ENCODE data around the gene NPR3.
A peak's percentile ranks its signal among the peaks of the same experiment; 100 is the strongest.

Gene NPR3

GRCh38 chr5:32712481-32713360 lies 1.6 kb downstream of the NPR3 start:
- DNase-seq: peak; percentile 12 to 31

GRCh38 chr5:32713361-32713769 lies 2.2 kb downstream of the NPR3 start:
- peak in 1 of 2 experiments; percentile 31 for DNase-seq

DNA sequence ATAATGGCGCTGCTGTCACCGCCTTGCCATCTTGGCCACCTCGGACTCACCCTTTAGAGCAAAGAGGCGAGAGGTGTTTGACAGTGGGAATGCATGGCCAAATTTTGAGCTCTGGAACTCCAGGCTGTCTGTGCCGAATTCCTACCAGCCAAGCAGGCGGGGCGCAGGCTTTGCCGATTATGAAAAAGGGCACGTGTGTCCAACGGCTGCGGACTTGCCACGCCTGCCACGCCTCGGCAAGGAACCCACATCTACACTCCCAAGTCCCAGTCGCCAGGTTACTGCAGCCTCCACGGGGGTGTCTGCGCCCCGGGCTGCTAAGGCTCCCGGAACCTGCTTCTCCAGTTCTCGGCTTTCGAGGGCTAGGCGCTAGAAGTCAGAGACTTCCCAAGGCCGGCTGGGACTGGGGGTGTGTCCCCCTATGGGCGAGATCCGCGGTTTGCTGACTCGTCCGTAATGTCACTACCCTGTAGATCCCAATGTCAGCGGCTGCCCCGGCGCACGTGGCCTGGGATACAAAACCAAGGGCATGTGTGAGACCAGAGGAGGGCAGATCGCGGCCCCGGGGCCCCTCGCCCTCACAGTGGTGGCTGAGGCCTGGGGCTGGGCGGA lies 2.8 kb downstream of the NPR3 start:
- peak; percentile 47 to 54 for DNase-seq

GRCh38 chr5:32714836-32715235 lies 3.7 kb downstream of the NPR3 start:
- no peak for DNase-seq

GRCh38 chr5:32720300-32720699 lies 9.2 kb downstream of the NPR3 start:
- no peak for DNase-seq

GRCh38 chr5:32721626-32722025 lies 10.5 kb downstream of the NPR3 start:
- DNase-seq: no peak

DNA sequence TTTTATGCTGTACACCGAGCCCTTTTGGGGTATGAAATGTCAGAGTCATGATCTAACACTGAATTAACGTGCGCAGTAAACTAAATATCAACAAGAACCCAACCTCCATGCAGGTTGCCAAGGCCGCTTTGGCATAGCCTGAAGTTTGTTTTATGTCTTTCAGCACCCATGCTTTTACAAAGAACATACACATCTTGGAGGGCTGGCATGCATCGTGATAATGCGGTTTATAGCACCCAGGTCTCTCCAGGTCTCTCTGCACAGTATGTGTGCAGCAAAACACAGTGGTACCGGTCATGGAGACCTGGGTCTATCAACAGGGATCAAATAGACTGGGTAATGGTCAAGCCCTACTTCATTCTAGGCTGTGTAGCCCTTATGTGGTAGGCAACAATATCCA lies 11.8 kb downstream of the NPR3 start:
- no peak for DNase-seq

DNA sequence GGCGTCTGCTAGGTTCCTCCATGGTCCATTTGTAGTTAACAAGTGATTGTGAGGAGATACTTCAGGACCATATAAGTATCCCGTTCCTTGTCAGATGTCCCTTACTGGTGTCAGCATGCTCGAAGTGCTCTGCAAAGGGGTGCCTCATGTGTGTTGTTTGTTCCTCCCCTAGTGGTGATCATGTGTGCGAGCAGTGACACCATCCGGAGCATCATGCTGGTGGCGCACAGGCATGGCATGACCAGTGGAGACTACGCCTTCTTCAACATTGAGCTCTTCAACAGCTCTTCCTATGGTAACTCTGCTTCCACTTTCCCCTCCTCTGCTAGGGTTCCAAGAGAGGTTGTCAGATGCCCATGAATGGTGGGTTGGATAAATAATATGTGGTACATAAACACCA lies 13.4 kb downstream of the NPR3 start:
- DNase-seq: no peak

GRCh38 chr5:32726086-32726557 lies 15.0 kb downstream of the NPR3 start:
- peak; percentile 57 to 73 for DNase-seq

- no peak for DNase-seq
These were observed 18.5 kb downstream of the NPR3 start for GRCh38 chr5:32729651-32730050.

- no peak for DNase-seq
These were observed 22.6 kb downstream of the NPR3 start for GRCh38 chr5:32733590-32734340.

- DNase-seq: peak; percentile 34
These were observed 23.8 kb downstream of the NPR3 start for GRCh38 chr5:32734827-32735378.

- no peak for DNase-seq
These were observed 24.4 kb downstream of the NPR3 start for GRCh38 chr5:32735512-32735911.

- no peak for DNase-seq
These were observed 25.7 kb downstream of the NPR3 start for GRCh38 chr5:32736842-32737241.

- DNase-seq: no peak
These were observed 29.5 kb downstream of the NPR3 start for GRCh38 chr5:32740651-32741050.

- no peak for DNase-seq
These were observed 34.2 kb downstream of the NPR3 start for GRCh38 chr5:32745317-32745716.

DNA sequence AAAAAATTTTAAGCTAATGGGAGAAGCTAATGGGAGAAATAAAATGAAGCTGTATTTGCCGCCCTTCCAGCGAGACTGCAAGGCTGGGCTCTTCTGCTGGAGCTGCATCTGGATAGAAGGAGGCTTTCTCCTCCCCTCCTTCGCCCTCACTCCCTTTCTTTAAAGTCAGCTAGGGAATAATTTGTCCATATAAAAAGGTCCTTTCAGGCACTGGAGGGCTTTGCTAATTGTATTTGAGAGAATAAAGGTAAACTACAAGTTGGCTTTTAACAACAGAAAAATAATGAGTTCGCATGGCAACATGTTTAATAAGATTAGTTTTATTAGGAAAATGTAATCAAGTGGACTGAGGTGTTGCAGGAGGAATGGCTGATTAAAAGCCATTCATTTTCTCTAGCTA lies 41.3 kb downstream of the NPR3 start:
- no peak for DNase-seq

- no peak for DNase-seq
These were observed 41.9 kb downstream of the NPR3 start for GRCh38 chr5:32753051-32753450.

DNA sequence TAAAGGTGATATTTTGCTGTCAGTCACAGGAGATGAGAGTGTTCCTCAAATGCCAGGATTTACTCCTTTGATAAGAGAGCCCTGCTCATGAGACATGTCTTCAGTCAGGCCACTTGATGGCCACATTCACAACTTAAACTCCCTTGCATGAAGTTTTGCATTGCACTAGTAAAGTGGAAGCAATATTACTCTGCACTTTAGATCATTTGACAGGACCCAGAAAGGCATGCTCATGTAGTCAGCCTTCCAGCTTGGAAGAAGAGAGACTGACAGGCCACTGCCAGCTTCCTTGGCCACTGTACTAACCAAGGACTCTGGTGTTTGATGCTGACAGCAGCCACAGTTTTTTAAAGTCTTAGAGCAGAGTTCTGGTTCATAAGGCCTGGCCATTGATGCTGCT lies 42.6 kb downstream of the NPR3 start:
- DNase-seq: no peak

DNA sequence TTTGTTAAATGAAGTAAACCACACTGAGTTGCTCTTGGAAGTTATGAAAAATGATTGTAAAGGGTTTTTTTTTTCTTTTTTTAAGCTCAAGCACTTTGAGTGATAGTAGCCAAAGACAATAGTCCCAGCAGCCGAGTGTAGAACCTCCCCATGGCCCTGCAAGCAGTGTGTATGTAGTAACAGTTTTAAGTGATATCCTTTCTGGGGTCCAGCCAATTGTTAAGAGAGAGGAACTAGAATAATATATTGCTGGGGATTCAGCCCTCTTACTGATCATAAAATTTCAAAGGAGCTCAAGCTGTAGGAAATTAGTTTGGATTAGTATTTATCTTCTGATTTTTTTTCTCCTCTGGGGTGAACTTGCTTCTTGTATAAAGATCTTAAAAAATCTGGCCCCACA lies 43.2 kb downstream of the NPR3 start:
- DNase-seq: no peak

GRCh38 chr5:32760091-32760509 lies 49.0 kb downstream of the NPR3 start:
- DNase-seq: no peak

- DNase-seq: no peak
These were observed 54.1 kb downstream of the NPR3 start for GRCh38 chr5:32765266-32765665.

DNA sequence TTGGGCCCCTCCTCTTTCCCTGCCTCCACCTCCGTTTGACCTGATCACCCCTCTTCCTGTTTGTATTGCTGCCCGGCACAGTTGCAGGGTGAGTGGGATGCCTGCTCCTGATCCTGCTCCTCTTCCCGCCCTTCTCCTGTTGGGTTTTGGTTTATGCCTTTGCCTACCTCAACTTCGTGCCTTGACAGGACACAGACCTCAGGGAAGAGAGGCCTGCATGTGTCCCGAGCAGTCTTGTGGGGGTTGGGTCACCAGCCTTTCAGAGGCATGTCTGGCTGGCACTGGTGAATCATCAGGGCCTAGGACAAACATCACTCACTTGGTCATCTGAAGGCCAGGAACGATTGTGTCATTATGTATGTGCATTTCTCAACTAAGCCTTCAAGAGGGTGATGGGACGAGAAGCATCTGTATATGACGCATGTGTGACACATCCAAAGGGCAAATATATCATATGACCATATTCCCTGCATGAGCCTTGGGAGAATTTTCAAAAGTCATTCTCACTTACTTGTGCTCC lies 56.9 kb downstream of the NPR3 start:
- no peak for DNase-seq

All from Kasumi-1 (cell line).